ENCODE measurements around the gene LDLRAD3.

The LDLRAD3 gene

GRCh38 chr11:35978891-35979290 lies 35.0 kb downstream of the LDLRAD3 start:
- Histone ChIP-seq H3K4me2 (ENCODE audit: low read length) (no peak overlapping the region), H3K9me3 (ENCODE audit: control insufficient read depth, insufficient read depth, low read length) (no peaks in the 10 kb centered on the region), H3K36me3 (ENCODE audit: control insufficient read depth, low read length) (no peaks in the 10 kb centered on the region), H3K4me3 (ENCODE audit: low read length) (no peak overlapping the region), H3K27ac (ENCODE audit: low read depth, low read length) (no peak overlapping the region), H3K4me1 (ENCODE audit: control insufficient read depth, low read length) (no peaks in the 10 kb centered on the region), H3K27me3 (ENCODE audit: control insufficient read depth, low read length) (no peaks in the 10 kb centered on the region), H4K20me1 (ENCODE audit: control insufficient read depth, insufficient read depth, low read depth, low read length) (no peaks in the 10 kb centered on the region), H3F3A (ENCODE audit: control insufficient read depth, insufficient read depth) (no peaks in the 10 kb centered on the region), H3K9me2 (replicated peaks; ENCODE audit: control insufficient read depth, low read length) (no peaks in the 10 kb centered on the region), H3K79me2 (ENCODE audit: control insufficient read depth, low read length) (no peaks in the 10 kb centered on the region)
- TF ChIP-seq EZH2phosphoT487 (IDR thresholded peaks at IDR 0.05; ENCODE audit: borderline replicate concordance, low read length) (no peak), CTCF (IDR thresholded peaks at IDR 0.05; ENCODE audit: low read depth, low read length, poor library complexity, severe bottlenecking) (no peak)

- TF ChIP-seq CTCF (IDR thresholded peaks at IDR 0.05; ENCODE audit: low read depth, low read length, poor library complexity, severe bottlenecking), result no peak
- H3K4me3 ChIP-seq (ENCODE audit: low read length), result no peak overlapping the region
- H3K4me1 ChIP-seq (ENCODE audit: control insufficient read depth, low read length), result no peaks in the 10 kb centered on the region
- no peaks in the 10 kb centered on the region; the same call in 1 of the 2 replicates for H3K9me3 ChIP-seq (ENCODE audit: control insufficient read depth, insufficient read depth, low read length)
- H3K36me3 ChIP-seq (ENCODE audit: control insufficient read depth, low read length), result no peaks in the 10 kb centered on the region
- no peaks in the 10 kb centered on the region for H3K79me2 ChIP-seq (ENCODE audit: control insufficient read depth, low read length)
- H3K27me3 ChIP-seq (ENCODE audit: control insufficient read depth, low read length), result no peaks in the 10 kb centered on the region
- no peaks in the 10 kb centered on the region for H3F3A ChIP-seq (ENCODE audit: control insufficient read depth, insufficient read depth)
- no peak overlapping the region for H3K27ac ChIP-seq (ENCODE audit: low read depth, low read length)
- H3K4me2 ChIP-seq (ENCODE audit: low read length), result no peak overlapping the region
- H3K9me2 ChIP-seq (replicated peaks; ENCODE audit: control insufficient read depth, low read length), result no peaks in the 10 kb centered on the region
- no peaks in the 10 kb centered on the region for H4K20me1 ChIP-seq (ENCODE audit: control insufficient read depth, insufficient read depth, low read depth, low read length)
Measured at GRCh38 chr11:35980686-35981390, 37.0 kb downstream of the LDLRAD3 start.

GRCh38 chr11:35981581-35981980 lies 37.7 kb downstream of the LDLRAD3 start:
- no peaks in the 10 kb centered on the region for H3K27me3 ChIP-seq (ENCODE audit: control insufficient read depth, low read length)
- H3F3A ChIP-seq (ENCODE audit: control insufficient read depth, insufficient read depth), result no peaks in the 10 kb centered on the region
- H3K36me3 ChIP-seq (ENCODE audit: control insufficient read depth, low read length), result no peaks in the 10 kb centered on the region
- H3K4me2 ChIP-seq (ENCODE audit: low read length), result no peak overlapping the region
- no peak overlapping the region for H3K27ac ChIP-seq (ENCODE audit: low read depth, low read length)
- no peak overlapping the region for H3K4me3 ChIP-seq (ENCODE audit: low read length)
- H3K9me3 ChIP-seq (ENCODE audit: control insufficient read depth, insufficient read depth, low read length), result no peaks in the 10 kb centered on the region; the same call in 1 of the 2 replicates
- no peaks in the 10 kb centered on the region for H3K4me1 ChIP-seq (ENCODE audit: control insufficient read depth, low read length)
- no peaks in the 10 kb centered on the region for H4K20me1 ChIP-seq (ENCODE audit: control insufficient read depth, insufficient read depth, low read depth, low read length)
- H3K79me2 ChIP-seq (ENCODE audit: control insufficient read depth, low read length), result no peaks in the 10 kb centered on the region
- TF ChIP-seq CTCF (IDR thresholded peaks at IDR 0.05; ENCODE audit: low read depth, low read length, poor library complexity, severe bottlenecking), result no peak
- no peak for TF ChIP-seq EZH2phosphoT487 (IDR thresholded peaks at IDR 0.05; ENCODE audit: borderline replicate concordance, low read length)
- no peaks in the 10 kb centered on the region for H3K9me2 ChIP-seq (replicated peaks; ENCODE audit: control insufficient read depth, low read length)

Measured in DOHH2 (cell line).